GM19455 (cell line): ENCODE measurements around the gene GLG1.
"Not testable (repeated sequence)": the region's sequence is repeated elsewhere in the genome, so short reads cannot be mapped to it uniquely, and the experiment has no call there.

ENCODE experiments used
- ATAC-seq: cut with Tn5 transposase; IDR thresholded peaks from one replicate; pipeline ENCODE4 v1.9.1; 2021; ENCODE audit not compliant: unreplicated experiment

The GLG1 gene

DNA sequence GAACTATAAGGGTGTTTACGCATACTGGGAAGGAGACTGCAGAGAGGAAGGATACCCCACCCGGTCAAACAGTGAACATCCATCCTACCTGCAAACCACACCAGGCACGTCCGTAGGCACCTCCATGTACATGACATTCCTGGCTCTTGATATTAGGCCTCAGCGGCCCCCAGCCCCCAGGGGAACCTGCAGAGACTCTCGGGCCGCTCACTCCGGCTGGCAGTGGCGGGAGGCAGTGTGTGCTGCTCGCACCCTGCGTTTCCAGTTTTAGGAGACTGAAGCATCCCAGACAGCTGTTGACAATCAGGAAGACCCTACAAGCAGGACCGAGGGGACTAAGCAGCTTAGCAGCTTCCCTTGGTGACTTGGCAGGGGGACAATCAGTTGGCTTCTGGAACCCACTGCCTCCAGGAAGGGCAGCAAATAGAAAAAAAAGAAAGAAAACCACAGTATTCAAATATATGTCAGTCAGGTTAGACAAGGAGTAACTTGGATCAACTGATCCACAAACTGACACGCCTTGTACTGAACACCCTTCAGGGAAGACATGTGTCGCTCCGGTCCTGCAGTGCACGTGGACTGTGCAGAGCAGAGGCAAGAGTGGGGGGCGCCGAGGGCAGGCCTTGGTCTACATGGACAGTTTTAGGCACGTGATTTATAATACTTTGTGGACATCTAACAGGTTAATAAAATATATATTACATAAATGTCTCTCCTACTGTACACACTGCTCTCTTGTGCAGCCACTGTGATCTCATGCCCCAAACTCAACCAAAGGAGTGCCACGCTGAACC is 155.8 kb downstream of the GLG1 start:
- no peak for ATAC-seq

DNA sequence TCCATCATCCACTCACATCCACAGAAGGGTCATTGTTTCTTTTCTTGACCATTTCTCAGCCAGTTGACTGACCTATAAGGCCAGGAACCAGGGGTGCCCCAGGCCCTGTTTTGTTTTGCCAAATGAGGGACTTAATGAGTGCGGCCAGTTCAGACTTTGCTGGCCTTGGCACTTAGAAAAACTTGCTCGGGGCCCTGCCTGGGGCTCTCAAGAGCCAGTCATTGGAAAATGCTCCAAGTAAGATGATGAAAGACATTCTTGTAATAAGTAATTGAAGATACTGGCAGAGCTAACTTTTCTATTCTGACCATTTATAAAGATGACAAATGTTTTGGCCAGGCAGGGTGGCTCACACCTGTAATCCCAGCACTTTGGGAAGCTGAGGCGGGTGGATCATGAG is 156.7 kb downstream of the GLG1 start:
- no peak for ATAC-seq

DNA sequence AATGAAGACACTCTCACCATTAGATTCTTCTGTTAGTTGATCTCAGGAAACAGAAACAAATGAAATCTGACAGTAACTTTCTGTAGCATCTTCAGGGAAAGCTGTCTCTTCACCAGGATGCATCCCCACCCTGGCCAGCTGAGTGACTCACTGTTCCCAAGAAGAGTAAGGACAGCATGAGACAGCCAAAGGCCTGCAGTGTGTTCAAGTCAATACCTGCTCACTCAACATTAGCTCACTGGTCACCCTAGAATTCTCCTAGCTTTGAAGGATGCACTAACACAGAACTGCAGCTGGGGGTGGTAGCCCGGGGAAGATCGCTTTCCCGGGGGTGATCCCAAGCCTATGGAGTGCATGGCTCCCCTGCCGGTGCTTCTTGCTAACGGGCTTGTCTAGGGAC is 157.4 kb downstream of the GLG1 start:
- no peak for ATAC-seq

DNA sequence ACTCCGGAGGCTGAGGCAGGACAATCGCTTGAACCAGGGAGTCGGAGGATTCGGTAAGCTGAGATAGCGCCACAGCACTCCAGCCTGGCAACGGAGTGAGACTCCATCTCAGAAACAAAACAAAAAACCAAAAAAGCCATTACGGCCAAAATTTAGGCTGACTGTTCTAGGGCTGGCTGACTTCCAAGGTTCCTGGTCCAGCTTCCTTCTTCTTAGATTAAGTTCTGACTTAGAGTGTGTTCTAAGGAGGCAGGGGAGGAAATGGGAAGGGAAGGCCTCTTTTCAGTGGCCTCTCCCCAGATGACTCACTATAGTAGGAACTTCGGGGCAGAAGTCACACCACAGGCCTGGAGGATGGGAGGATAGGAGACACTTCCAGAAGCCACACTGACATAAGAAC is 157.9 kb downstream of the GLG1 start:
- ATAC-seq, result no peak

DNA sequence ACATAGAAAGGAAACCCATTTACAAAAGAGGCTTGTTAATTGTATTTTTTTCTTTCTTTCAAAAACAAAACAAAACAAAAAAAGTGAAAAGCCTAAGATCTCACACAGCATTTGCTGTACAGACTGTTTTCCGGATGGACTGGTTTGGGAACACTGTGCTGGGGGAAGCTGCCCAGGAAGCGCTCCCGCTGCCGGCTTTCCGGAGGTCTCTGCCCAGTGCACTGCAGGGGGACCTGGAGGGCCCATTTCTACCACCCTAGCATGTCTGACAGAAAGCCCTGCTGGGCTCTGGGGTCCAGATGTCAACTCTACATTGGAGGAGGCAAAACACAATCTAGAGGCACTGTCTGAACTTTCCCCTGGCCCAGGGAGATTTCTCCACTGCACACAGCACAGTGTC is 159.3 kb downstream of the GLG1 start:
- no peak for ATAC-seq

DNA sequence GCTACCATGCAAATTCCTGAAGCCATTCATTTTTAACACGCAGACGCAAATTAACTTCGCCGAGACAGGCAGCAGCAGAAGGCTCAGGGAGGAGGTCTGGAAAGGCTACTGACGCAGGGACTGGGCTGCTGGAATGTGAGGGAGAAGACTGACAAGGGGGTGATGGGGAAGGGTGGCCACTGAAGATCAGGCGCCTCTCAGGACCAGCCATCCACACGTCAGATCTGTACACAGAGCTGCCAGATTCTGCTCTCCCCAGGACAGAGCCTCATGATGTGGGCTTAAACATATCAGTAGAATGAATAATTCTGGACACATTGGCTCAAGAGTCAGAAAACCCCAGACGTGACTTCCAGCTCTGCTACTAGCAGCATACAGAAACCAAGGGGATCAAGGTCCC is 160.0 kb downstream of the GLG1 start:
- ATAC-seq, result no peak

DNA sequence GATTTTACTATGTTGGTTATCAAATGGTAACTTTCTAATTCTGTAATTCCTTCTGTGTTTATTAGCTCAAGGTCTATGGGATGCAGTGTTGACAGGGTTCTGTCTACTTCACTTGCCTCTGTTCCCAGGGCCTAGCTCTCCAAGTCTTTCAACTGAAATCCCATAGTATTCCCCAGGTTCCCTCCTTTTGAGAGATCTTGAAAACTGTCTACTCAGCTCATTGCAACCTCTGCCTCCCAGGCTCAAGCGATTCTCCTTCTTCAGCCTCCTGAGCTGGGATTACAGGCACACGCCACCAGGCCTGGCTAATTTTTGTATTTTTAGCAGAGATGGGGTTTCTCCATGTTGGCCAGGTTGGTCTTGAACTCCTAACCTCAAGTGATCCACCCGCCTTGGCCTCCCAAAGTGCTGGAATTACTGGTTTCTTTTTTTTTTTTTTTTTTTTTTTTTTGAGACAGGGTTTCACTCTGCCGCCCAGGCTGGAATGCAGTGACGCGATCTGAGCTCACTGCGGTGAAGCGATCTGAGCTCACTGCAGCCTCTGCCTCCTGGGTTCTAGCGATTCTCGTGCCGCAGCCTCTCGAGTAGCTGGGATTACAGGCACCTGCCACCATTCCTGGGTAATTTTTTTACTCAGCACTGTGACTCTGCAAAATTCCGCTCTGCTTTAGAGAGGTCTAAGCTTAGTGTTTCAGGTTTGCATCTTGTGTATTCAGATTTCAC is 163.1 kb downstream of the GLG1 start:
- not testable (repeated sequence) for ATAC-seq

DNA sequence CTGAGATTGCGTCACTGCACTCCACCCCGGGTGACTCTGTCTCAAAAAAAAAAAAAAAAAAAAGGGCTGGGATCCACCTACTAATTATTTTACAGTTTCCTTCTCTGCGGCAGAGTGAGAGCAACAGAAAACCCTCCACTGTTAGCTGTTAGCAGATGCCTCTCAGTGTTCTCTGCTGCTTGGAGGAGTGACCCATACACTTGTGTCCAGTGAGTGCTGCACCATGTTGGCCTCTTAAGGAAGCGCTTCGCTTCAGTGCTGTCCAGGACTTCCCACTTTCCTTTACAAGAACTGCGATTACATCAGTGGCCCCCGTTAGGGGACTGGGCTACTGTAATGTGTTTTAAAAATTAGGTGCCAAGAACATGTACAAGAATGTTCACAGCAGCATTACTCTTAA is 167.2 kb downstream of the GLG1 start:
- no peak for ATAC-seq

DNA sequence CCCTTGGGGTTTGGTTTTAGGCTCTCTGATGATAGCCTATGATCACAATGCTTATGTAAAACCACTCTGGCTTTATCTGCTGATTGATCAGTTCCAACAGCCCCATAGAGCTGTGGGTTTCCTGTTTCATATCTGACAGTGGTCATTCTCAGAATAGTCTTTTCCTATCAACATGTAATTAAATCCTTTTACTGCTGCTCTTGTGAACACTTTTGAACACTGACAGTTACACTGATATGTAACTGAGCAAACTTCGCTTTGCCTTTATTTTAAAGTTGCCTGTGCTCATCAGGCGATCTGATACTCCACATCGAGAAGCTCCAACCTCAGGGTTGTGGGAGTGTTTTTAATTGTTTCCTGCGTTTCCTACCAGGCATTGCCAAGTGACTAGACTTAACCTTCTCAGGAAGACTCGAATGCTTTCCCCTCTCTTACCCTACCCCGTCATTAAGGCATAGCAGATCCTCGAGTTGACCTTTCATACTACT is 168.4 kb downstream of the GLG1 start:
- no peak for ATAC-seq

DNA sequence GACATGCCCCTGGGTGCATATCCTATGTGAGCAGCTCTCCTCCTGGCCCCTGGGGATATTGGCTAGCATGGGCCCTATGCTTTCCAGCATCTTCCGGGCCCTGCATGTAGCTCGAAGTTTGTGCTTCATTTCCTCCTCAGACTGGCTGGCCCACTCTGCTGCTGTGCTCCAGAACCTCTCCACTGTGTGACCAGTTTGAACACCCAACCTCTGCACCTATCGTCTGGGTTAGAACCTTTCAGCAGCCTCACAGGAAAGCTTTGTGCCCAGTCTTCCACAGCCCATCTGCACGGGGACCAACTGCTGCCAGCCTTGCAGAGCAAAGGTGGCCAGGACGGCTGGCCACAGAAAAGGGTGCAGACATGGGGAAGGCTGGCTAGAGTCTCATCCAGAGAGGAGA is 175.4 kb downstream of the GLG1 start:
- no peak for ATAC-seq

DNA sequence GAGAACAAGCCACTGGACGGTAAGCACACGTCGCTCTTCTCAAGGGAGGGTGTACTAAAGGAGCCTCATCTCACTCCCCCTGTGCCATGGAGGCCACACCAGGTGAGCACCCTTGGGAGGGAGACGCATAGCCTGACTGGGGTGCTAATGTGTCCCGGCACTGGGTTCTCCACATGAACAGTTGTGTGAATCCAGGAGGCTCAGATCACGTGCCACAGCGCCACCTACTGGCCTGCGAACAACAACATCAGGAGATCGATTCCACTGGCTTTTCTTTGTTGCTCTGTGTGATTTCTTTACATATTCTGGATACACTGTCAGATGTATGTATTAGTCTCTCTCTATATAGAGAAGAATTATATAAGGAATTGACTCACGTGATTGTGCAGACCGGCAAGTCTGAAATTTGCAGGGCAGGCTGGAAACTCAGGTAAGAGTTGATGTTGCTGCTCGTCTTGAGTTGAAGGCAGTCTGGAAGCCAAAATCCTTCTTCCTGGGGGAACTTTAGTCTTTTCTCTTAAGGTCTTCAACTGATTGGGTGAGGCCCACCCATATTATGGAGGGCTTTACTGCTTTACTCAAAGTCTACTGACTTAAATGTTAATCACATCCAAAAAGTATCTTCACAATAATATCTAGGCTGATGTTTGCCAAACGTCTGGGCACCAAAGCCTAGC is 176.7 kb downstream of the GLG1 start:
- not testable (repeated sequence) for ATAC-seq

DNA sequence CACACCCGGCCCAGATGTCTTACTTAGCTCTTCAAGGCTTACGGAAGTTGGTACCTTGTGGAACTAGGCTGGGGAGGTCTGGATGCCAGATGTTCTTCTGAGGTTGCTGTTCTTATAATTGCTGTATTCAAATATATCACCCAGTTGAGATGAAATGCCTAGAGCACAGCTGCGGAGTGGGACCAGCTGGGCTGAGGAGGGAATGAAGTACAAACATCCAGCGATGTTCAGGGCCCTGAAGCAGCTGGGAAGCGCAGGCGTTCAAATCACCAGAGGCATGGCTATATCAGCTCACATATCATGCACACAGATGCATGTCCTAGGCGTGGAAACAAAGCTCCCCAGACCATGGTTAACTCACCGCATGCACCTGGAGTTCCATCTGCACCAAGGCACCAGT is 178.4 kb downstream of the GLG1 start:
- not testable (repeated sequence) for ATAC-seq

DNA sequence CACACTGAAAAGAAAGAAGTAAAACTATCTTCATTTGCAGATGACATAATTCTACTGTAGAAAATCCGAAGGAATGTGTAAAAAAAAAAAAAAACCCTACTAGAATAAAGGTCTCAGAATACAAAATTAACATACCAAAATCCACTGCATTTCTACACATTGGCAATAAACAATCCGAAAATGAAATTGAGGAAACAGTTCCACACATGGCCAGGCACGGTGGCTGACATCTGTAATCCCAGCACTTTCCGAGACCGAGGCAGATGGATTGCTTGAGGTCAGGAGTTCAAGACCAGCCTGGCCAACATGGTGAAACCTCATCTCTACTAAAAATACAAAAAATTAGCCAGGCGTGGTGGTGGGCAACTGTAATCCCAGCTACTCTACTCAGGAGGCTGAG is 181.2 kb downstream of the GLG1 start:
- not testable (repeated sequence) for ATAC-seq

DNA sequence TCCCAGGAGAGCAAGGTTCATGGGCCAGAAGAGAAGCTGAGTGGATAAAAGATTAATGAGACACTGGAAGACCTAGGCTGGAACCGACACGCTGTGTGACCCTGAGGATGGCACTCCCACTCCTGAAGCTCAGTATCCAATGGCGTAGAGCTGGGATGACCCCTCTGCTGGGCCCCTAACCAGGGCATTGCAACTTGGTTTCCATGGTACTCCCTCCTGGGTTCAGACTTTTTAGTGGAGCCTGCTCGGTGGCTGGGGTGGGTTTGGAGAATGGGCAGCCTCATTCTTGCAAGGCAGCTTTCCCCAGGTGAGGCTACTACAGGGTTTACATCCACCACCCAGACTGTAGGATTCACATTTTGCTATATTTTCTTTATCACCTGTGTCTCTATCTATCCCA is 183.2 kb downstream of the GLG1 start:
- ATAC-seq, result not testable (repeated sequence)

DNA sequence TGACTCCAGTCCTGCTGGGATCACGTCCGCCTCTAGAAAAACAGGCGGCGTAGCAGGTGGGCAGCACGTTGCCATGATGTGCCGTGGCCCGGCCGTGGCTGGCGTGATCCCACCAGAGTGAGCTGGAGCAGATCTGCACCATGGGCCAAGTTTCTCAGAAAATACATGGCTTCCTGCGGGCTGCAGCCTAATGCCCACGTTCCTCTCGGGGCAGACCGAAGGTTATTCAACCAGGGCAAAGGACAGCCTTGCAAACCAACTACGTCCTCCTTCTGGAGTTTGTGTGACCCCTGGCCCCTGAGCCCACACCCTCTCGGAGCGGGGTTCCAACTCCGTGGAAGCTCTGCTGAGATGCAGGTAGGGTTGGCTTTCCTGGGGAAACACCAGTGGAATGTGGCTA is 184.8 kb downstream of the GLG1 start:
- not testable (repeated sequence) for ATAC-seq

DNA sequence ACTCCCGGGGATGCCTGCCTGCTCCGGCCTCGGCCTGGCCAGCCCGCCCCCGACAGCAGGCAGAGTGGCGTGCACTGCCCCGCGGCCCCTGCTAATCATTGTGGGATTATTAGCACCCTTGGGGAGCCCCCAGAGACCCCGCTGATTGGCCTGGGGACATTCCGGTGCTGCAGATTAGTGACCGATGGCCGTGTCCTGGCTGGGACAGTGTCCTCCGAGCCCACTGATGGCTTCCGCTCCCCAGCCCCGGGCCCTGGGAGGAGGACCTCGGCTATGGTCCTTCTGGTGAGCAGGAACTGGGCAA is 185.5 kb downstream of the GLG1 start:
- not testable (repeated sequence) for ATAC-seq

DNA sequence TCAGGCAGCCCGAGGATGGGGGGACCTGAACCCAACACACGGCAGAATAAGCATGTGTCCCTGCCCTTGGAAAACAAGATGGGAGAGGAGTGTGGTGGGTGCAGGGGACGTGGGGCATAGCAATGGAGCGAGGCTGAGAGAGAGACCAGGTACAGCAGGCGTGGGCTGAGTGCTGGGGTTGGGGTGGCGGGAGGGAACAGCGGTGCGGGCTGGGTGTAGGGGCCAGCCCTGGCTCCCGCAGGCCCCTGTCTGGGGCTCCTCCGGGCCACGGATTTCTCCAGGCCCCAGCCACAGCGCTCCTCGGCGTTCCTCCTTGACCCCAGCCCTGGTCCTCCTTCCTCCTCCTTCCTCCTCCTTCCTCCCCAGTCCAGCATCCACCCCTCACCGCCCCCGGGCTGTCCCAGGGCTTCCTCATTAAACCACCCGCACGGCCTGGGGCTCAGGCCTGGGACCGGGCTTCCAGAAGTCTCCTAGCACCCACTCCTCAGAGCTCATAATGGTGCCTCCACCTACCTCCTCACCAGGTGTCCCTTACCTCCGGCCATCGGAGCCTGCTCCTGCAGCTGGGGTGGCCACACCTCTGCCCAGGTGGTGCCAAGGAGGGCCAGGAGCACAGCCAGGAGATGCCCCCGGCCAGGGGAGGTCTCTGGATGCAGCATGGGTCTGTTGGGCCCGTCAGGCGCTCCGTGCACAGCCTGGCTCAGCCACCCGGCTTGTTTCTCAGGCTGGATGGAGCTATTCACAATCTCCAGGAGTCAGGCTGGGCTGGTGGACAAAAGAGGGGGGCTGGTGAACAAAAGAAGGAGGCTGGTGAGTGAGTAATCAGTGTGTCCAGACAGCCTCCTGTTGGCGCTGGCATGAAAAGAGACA is 186.1 kb downstream of the GLG1 start, which contains the start of gene CLEC18B:
CLEC18B (minus strand) TSS at position 867 of the 870 bp plus-strand sequence; CDS start at position 659, 208 bp downstream.
- ATAC-seq, result not testable (repeated sequence)

DNA sequence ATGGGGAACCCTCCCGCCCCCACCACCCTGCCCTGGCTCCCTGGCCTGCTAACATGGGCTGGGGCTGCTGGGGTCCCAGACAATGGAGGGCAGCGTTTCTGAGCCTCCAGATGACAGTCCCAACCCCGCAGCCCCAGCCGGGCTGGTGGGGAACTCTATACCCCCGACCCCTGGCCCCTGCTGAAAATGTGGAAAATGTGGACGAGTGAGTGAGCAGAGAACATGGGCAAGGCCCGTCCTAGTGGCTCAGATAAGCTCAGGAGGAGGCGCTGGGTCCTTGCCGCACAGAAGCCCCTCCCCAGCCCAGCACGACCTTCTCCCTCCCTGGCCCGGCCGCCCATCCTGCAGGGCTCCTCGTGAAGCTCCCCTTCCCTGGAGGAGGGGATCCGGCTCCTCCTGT is 187.1 kb downstream of the GLG1 start:
- not testable (repeated sequence) for ATAC-seq

DNA sequence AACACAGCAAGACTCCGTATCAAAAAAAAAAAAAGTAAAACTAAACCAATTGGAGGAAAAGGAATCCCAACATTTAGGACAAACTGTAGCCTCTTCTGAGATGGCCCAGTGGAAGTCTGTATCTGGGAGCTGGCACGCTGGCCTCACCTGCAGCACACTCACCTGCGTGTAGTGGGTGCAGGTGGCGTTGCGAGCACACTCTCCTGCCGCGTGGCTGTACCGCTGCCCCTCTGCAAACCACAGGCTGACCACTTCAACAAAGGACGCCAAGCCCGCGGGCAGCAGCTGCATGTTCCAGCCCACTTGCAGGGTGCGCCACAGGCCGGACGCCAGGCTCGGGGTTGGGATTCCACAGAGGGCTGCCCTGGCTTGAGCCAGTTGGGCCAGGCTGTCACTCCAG is 189.0 kb downstream of the GLG1 start:
- ATAC-seq, result not testable (repeated sequence)

DNA sequence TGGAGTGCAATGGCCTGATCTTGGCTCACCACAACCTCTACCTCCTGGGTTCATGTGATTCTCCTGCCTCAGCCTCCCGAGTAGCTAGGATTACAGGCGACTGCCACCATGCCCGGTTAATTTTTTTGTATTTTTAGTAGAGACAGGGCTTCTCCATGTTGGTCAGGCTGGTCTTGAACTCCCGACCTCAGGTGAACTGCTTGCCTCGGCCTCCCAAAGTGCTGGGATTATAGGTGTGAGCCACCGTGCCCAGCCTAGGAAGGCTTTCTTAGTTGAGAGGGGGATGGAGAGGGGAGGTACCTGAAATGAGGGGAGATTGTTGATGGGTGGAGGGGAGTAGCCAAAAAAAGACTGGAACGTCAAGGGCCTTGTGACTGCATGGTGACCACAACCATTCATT is 193.0 kb downstream of the GLG1 start:
- not testable (repeated sequence) for ATAC-seq

DNA sequence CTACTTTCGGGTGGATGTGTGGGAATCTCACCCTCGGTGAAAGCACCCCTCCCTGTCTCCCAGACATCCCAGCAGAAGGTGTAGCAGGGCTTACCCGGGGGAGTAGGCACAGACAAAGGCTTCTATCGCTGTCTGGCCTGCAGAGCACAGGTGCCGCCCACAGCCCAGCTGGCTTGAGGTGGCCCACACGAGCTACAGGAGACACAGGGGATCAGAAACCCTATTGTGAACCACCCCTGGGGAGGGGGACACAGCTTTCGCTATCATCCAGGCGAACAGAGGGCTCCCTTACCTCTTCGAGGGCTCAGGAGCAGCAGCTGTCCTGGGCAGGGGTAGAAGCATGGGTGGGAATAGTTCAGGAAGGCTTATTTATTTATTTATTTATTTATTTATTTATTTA is 193.4 kb downstream of the GLG1 start:
- ATAC-seq, result not testable (repeated sequence)
